Activated CD4-positive, alpha-beta T cell treated with anti-CD3 and anti-CD28 coated beads, Interleukin-2, amount 10 ng/mL, durations not matched to agents 24 days and 14 days (primary cell): ENCODE measurements around the gene DDN. TPM values are rescaled to one million over a fixed set of nuclear protein-coding genes. Genes with fewer than 3 reads are reported as not detected.
A peak's percentile ranks its signal among the peaks of the same experiment; 100 is the strongest.

Experiments
- DNase-seq: peaks from one replicate; pipeline ENCODE4 v3.0.0; 2022
- H3K27ac Mint-ChIP-seq: one replicate; pipeline ENCODE4 v1.8.0; 2022; ENCODE audit warnings: mild to moderate bottlenecking, mixed read lengths
- H3K27me3 Mint-ChIP-seq: one replicate; pipeline ENCODE4 v1.8.0; 2022; ENCODE audit warnings: mixed read lengths
- H3K36me3 Mint-ChIP-seq: one replicate; pipeline ENCODE4 v1.8.0; 2022; ENCODE audit warnings: low read depth, mild to moderate bottlenecking, mixed read lengths
- H3K4me1 Mint-ChIP-seq: one replicate; pipeline ENCODE4 v1.8.0; 2021; ENCODE audit warnings: mixed read lengths
- H3K4me3 Mint-ChIP-seq: one replicate; pipeline ENCODE4 v1.8.0; 2022; ENCODE audit warnings: mild to moderate bottlenecking, moderate library complexity, mixed read lengths
- H3K9me3 Mint-ChIP-seq: one replicate; pipeline ENCODE4 v1.8.0; 2021; ENCODE audit warnings: mixed read lengths
- intact Hi-C: fragments of 100-400 bp; cut with micrococcal nuclease; formaldehyde crosslinking; loops from one replicate; pipeline ENCODE4 v1.15.1; 2023
- total RNA-seq: library from RNA; stranded (reverse); gene quantifications from 2 replicates; pipeline ENCODE4 v1.2.3, GENCODE V29; 2022

DDN gene
- total RNA-seq, 1 donor from 2014 or later = 1.4 TPM

DNA sequence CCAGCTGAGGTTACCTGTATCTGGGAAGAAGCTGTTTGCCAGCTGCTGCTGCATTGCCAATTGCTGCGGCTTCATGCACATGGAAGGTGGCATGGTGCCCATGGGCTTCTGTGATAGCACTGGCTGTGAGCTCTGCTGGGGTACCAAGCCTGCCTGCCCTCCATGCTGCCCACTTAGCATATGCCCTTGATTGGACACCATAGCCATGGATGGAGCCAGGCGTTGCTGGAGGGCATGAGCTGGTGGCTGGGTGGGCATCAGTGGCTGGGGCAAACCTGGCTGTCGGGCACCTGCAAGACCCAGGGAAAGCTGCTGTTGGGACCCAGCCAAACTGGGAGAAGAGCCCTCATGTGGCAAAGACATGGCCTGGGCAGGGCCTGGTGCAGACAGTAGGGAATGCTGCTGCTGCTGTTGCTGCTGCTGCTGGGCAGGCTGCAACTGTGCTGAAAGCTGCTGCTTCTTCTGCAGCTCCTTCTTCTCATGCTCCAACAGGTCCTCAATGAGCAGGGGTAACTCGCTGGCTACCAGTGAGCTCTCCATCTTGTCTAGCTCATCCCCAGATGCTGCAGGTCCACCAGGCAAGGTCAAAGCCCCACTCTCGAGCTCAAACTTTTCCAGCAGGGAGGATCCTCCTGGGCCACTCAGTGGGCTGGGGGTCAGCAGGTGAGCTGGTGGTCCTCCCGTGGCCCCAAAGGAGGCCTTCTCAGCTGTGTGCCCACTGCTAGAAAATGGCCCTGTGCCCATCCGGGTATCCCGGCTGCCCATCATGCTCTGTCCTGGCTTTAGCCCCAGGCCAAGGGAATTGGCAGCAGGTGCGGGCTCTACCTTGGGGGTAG, 38.2 kb upstream of the DDN start:
- Mint-ChIP-seq H3K27ac (no peak overlapping the region), H3K27me3 (no peaks in the 10 kb centered on the region), H3K9me3 (no peaks in the 10 kb centered on the region), H3K4me3 (no peak overlapping the region), H3K36me3 (peaks cover 49% of the 10 kb centered on the region), H3K4me1 (no peaks in the 10 kb centered on the region)
- DNase-seq = no peak
- intact Hi-C loops = no loop called here

DNA sequence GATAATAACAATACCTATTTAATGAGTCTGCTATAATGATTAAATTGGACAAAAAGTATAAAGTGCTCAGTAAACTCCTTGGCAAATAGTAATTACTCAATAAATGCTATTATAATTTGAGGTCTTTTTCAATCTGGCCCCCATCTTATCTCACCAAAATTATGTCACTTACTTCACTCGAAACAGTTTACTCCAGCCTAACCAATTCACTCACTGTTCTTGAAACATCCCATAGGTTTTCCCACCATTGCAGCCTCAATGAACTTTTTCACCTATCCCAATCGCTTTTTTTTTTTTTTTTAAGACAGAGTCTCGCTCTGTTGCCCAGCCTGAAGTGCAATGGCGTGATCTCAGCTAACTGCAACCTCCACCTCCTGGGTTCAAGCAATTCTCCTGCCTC, 36.9 kb upstream of the DDN start:
- DNase-seq = no peak
- Mint-ChIP-seq H3K4me3 (no peak overlapping the region), H3K36me3 (peaks cover 45% of the 10 kb centered on the region), H3K9me3 (no peaks in the 10 kb centered on the region), H3K27ac (no peak overlapping the region), H3K4me1 (no peaks in the 10 kb centered on the region), H3K27me3 (no peaks in the 10 kb centered on the region)
- intact Hi-C loops = no loop called here

DNA sequence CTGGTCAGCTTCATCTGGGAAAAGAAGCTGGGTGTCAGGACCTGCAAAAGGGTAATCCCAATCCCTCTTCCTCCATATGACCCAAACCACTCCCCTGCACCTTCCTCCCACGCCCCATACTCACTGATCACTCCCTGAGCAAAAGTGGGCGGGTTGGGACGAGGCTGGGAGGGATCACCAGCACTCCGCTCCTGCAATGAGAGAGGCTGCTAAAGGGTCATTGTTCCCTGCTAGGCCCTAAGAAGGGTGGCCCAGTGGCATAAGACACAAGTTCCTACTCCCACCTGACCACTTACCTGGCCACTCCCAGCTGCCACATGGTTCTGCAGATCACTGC, 35.1 kb upstream of the DDN start:
- Mint-ChIP-seq H3K27ac (no peak overlapping the region), H3K36me3 (peaks cover 43% of the 10 kb centered on the region), H3K27me3 (no peaks in the 10 kb centered on the region), H3K4me3 (no peak overlapping the region), H3K9me3 (no peaks in the 10 kb centered on the region), H3K4me1 (no peaks in the 10 kb centered on the region)
- no peak for DNase-seq
- intact Hi-C loops = no loop called here

DNA sequence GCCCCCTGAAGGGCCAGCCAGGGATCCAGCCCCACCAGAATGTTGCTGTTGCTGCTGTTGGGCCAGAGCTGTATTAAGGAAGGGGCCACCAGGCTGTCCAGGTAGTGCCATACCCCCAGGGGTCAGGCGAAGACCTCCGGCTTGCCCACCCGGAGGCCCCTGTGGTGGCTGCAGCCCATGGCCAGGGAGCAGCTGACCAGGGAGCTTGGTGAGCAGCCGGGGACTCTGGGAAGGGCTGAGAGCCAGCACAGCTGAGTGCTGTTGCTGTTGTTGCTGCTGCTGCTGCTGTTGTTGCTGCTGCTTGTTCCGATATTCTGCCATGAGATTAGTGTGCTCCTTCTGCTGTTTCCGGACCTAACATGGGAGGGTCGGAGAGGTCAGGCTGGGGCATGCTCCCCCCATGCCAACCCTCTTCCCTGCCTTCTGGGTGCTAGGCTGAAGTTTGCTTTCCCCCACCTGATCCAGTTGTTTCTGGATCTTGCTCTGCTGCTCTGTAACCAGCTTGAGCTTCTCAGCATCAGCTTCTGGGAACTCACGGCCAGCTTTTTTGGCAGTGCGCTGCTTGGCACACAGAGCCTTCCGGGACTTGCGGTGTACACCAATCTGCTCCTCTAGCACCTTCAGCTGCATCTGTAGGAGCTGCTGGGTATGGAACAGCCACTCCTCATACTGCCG, 34.6 kb upstream of the DDN start:
- Mint-ChIP-seq H3K4me3 (no peak overlapping the region), H3K9me3 (no peaks in the 10 kb centered on the region)

DNA sequence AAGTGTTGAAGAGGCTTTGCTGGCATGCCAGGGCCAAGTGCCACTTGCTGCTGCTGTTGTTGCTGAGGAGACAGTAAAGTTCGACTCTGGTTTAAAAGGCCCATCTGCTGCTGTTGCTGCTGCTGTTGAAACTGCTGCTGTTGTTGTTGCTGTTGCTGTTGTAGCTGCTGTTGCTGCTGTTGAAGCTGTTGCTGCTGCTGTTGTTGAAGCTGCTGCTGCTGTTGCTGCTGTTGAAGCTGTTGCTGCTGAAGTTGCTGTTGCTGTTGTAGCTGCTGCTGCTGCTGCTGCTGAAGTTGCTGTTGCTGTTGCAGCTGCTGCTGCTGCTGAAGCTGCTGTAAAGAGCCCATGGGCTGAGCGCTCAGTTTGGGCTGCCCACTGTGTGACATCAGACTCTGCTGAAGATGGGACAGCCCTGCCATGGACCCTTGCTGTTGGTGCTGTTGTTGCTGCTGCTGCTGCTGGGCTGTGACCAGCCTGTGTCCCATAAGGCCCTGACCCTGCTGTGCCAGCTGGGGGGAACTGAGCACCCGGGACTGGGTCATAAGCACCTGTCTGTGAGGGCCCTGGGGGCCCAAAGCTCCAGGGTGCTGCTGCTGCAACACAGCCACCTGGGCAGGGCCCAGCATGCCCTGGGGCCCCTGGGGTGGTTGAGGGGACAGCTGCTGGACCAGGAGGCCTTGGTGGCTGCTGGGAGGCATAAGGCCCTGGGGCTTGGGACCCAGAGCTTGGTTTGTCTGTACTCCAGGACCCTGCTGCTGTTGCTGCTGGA, 33.7 kb upstream of the DDN start:
- H3K36me3 Mint-ChIP-seq = peaks cover 46% of the 10 kb centered on the region
- H3K27me3 Mint-ChIP-seq = no peaks in the 10 kb centered on the region
- H3K27ac Mint-ChIP-seq = peak overlapping the region; percentile 11
- no peak overlapping the region for H3K4me3 Mint-ChIP-seq
- intact Hi-C loops = no loop called here
- DNase-seq = no peak
- H3K4me1 Mint-ChIP-seq = no peaks in the 10 kb centered on the region
- no peaks in the 10 kb centered on the region for H3K9me3 Mint-ChIP-seq

More for the DNA sequence above, 34.6 kb upstream of the DDN start:
- no peak for DNase-seq
- intact Hi-C loops = no loop called here
- Mint-ChIP-seq H3K27me3 (no peaks in the 10 kb centered on the region), H3K4me1 (no peaks in the 10 kb centered on the region), H3K36me3 (peaks cover 43% of the 10 kb centered on the region), H3K27ac (no peak overlapping the region)

DNA sequence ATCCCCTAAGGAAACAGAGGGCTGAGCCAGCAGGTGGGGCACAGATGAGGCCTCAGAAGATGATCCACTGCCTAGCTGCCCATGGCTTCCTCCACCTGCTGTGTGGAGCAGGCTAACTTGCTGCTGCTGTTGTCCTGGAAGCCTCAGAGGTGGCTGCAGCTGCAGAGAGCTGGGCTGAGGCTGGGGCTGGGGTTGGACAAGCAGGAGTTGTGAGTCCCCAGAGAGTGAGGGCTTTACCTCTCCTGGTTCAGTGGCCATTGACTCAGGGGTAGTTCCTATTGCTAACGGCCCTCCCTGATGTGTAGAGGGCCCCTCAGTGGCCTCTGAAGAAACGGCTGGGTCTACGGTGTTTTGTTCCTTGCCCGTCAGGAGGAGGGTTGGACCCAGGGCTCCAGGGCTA, 33.1 kb upstream of the DDN start:
- Mint-ChIP-seq H3K36me3 (peaks cover 50% of the 10 kb centered on the region), H3K4me1 (no peaks in the 10 kb centered on the region), H3K27me3 (no peaks in the 10 kb centered on the region)

DNA sequence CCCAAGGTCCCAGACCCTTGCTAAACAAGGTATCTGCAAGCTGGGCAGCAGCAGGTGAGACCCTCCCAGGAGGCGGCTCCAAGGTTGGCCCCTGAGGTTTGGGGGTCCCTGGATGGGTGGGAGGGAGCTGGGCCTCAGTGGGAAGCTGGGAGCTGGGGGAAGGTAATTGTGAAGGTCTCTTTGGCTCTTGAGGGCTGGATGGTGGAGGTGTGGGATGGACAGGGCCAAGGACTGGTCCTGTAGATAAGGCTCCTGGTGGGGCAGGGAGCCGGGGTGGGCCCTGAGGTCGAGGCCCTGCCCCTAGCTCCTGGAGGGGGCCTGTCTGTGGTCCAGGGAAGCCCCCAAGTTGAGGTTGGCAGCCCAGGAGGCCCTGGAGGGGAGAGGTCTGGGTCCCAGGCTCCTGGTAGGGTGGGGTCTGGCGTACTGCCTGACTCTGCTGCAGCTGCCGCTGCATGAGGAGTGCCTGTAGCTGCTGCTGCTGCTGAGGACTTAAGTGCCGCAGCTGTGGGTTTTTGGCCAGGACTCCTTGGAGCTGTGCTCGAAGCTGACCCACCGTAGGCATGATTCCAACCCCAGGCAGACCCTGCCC, 32.5 kb upstream of the DDN start:
- H3K4me3 Mint-ChIP-seq = no peak overlapping the region
- H3K4me1 Mint-ChIP-seq = no peaks in the 10 kb centered on the region
- no peaks in the 10 kb centered on the region for H3K27me3 Mint-ChIP-seq
- no peak overlapping the region for H3K27ac Mint-ChIP-seq
- intact Hi-C loops = no loop called here
- no peak for DNase-seq
- H3K9me3 Mint-ChIP-seq = no peaks in the 10 kb centered on the region
- H3K36me3 Mint-ChIP-seq = peaks cover 52% of the 10 kb centered on the region

More for the DNA sequence above, 33.1 kb upstream of the DDN start:
- no peak for DNase-seq
- Mint-ChIP-seq H3K9me3 (no peaks in the 10 kb centered on the region), H3K4me3 (no peak overlapping the region), H3K27ac (no peak overlapping the region)
- intact Hi-C loops = no loop called here

DNA sequence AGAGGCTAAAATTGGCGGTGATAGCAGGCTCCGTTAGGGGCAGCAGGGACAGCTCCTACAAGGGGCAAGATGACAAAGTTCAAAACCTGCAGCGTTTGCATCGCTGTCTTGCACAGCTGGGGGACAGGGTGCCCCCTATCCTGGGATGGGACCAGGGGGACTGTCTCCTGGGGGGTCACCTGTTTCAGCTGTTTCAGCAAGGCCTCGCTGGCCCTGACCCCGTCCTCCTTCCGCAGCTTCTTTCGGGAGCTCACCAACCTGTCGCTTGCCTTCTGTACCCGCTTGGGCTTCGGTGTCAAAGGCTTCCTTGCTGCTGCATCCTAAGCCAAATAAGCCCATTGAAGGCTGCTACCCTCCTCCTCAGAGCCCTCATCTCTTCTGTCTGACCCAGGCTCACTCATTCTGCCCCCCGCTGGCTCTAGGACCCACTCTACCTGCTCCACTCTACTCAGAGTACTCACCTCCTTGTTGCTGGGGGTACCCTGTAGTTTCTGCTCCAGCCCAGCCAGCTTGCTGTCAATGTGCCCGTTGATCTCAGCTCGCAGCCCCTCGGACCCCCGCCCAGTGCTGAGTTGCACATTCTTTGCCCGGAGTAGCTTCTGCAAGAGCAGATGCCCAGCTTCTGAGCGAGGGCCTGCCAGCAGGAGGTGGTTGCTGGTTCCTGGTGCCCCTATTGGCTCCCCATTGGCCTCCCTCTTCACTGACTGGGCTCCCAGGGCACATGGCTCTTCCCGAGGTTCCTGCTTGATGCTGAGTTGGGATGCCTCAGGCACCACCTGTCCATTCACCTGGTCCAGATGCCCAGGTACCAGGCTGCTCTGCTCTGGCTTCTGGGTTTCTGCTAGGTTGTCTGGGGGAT, 31.8 kb upstream of the DDN start:
- no peak for DNase-seq
- H3K4me3 Mint-ChIP-seq = no peak overlapping the region
- no peak overlapping the region for H3K27ac Mint-ChIP-seq
- H3K4me1 Mint-ChIP-seq = no peaks in the 10 kb centered on the region
- intact Hi-C loops = no loop called here
- peaks cover 56% of the 10 kb centered on the region for H3K36me3 Mint-ChIP-seq
- H3K27me3 Mint-ChIP-seq = no peaks in the 10 kb centered on the region
- H3K9me3 Mint-ChIP-seq = no peaks in the 10 kb centered on the region

DNA sequence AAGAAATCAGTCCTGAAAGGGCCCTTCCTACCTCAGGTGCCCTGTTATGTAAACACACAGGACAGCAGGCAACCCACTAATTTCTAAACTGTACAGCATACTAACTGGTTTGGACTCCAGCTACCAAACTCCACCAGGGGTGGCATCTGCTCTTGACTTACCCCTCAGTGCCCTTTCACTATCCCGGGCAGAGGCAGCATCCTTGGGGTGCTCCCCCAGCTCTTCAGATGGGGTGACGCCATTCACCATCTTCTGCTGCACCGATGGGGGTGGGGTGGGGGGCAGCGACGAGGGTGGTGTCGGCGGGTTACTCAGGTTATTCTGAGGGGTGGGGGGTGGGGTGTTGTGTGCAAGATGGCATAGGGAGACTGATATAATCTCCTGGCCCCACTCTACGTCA, 30.9 kb upstream of the DDN start:
- H3K27ac Mint-ChIP-seq = no peak overlapping the region
- peaks cover 62% of the 10 kb centered on the region for H3K36me3 Mint-ChIP-seq

DNA sequence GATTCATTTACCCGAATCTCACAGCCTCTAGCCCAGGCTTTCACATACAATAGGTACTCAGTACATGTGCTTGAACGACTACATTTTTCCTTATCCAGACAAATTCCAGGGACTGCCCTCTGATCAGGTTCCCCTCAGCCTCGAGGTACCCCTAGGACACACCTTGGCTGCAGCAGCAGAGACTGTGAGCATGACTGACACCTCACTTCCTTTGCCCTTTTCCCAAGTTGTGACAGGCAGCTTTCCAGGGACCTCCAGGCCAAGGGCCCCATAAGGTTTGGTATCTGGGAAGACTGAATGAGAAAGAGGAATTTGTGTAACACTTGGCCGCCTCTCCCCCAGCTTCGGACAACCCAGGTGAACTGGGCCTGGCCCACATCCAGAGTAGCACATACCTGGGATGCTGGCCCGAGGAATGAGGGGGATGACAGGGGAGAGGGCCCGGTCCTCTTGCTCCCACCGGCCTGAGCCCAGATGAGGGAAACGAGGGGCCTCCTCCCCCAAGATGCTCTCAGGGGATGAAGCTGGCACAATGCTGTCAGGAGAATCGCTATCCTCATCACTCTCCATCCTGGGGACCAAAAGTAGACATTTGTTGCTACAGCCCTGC, 29.6 kb upstream of the DDN start:
- H3K4me3 Mint-ChIP-seq = no peak overlapping the region
- H3K27me3 Mint-ChIP-seq = no peaks in the 10 kb centered on the region
- no peak overlapping the region for H3K27ac Mint-ChIP-seq
- no peak for DNase-seq
- no peaks in the 10 kb centered on the region for H3K9me3 Mint-ChIP-seq
- no peaks in the 10 kb centered on the region for H3K4me1 Mint-ChIP-seq
- peaks cover 67% of the 10 kb centered on the region for H3K36me3 Mint-ChIP-seq
- intact Hi-C loops = no loop called here

More for the DNA sequence above, 30.9 kb upstream of the DDN start:
- no peak for DNase-seq
- no peak overlapping the region for H3K4me3 Mint-ChIP-seq
- H3K27me3 Mint-ChIP-seq = no peaks in the 10 kb centered on the region
- intact Hi-C loops = no loop called here
- no peaks in the 10 kb centered on the region for H3K4me1 Mint-ChIP-seq
- no peaks in the 10 kb centered on the region for H3K9me3 Mint-ChIP-seq

DNA sequence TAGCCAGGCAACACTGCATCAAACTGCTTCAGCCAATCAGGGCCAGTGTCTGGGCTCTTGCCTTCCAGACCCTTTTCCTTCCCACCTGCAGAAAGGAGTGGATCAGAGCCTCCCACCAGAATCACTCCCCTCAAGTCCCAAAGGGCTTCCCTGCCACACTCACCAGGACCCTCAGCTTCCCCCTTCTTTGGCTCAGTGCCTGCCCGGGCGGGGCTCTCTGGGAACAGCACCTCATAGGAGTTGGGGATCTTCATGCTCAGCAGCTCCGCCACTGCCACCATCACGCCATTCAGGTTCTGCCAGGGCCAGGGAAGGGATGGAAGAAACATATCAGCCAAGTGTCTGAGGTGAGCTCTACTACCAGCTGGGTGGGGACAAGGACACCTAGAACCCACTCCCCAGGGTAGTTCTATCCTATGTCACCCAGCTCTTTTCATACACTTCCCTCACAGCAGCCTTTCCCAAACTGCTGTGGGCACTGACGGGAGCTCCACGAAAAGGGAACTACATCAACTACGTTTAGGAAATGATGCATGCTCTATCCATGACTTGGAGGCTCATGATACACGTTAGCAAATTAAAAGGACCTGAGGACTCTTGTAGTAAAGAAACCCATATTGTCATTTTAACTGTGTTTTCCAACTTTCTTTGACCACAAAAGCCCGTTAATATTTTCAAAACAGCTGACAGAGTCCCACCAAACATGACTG, 28.8 kb upstream of the DDN start:
- no peak for DNase-seq
- no peaks in the 10 kb centered on the region for H3K27me3 Mint-ChIP-seq
- intact Hi-C loops = no loop called here
- H3K27ac Mint-ChIP-seq = peak overlapping the region; percentile 67
- no peaks in the 10 kb centered on the region for H3K9me3 Mint-ChIP-seq
- H3K4me3 Mint-ChIP-seq = no peak overlapping the region
- H3K36me3 Mint-ChIP-seq = peaks cover 68% of the 10 kb centered on the region
- no peaks in the 10 kb centered on the region for H3K4me1 Mint-ChIP-seq

DNA sequence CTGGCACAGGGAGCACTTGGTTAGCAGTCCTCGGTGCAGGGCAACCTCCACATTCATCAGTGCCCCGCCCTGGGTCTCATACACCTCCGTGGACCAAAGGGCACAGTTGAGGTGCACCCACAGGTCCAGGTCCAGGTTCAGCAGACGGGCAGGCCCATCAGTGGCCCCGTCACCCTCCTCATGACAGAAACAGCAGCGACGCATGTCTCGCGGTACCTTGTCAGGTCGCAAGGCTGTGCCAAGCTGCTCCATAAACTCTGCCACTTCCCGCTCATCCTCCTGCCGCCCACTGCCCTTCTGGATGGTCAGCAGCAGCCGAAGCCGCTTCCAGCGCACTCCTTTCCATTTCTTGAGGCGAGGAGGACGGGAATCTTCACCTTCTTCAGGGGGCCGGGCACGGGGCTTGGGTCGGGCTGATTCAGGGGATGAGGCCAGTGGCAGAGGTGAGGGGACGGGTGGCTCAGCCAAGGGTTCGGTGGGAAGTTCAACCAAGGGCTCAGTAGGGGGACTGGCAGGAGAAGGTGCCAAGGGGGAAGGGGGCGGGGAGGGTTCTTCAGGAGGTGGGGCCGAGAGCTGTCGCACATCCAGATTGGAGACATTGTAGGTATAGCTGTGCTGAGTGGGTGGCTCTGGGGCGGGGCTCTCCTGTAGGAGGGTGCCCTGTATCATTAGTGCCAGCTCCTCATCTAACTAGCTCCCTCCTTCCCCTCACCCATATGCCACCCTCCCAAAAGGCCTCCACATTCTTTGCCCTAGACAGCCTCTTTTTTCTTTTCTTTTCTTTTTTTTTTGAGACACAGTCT, 27.7 kb upstream of the DDN start:
- H3K27ac Mint-ChIP-seq = no peak overlapping the region
- DNase-seq = no peak
- no peak overlapping the region for H3K4me3 Mint-ChIP-seq
- intact Hi-C loops = no loop called here
- H3K27me3 Mint-ChIP-seq = no peaks in the 10 kb centered on the region
- no peaks in the 10 kb centered on the region for H3K4me1 Mint-ChIP-seq
- H3K36me3 Mint-ChIP-seq = peaks cover 72% of the 10 kb centered on the region
- no peaks in the 10 kb centered on the region for H3K9me3 Mint-ChIP-seq
